GM19395 (cell line): ENCODE measurements around the gene UMAD1.

ENCODE experiments used
- ATAC-seq: cut with Tn5 transposase; IDR thresholded peaks from one replicate; pipeline ENCODE4 v1.9.1; 2021; ENCODE audit warnings: mild to moderate bottlenecking, moderate library complexity; ENCODE audit not compliant: unreplicated experiment

The UMAD1 gene

GRCh38 chr7:7761974-7762779, 121.6 kb downstream of the UMAD1 start:
- ATAC-seq: peak; percentile 65

GRCh38 chr7:7764520-7765396, 124.2 kb downstream of the UMAD1 start:
- ATAC-seq: no peak

- ATAC-seq: peak; percentile 77
Observed at GRCh38 chr7:7765422-7765821, 124.9 kb downstream of the UMAD1 start.

- ATAC-seq: no peak
Observed at GRCh38 chr7:7766671-7767070, 126.1 kb downstream of the UMAD1 start.

GRCh38 chr7:7768977-7769709, 128.6 kb downstream of the UMAD1 start:
- no peak for ATAC-seq

- ATAC-seq: no peak
Observed at GRCh38 chr7:7769710-7770627, 129.4 kb downstream of the UMAD1 start.

- ATAC-seq: no peak
Observed at GRCh38 chr7:7771452-7771851, 130.9 kb downstream of the UMAD1 start.

DNA sequence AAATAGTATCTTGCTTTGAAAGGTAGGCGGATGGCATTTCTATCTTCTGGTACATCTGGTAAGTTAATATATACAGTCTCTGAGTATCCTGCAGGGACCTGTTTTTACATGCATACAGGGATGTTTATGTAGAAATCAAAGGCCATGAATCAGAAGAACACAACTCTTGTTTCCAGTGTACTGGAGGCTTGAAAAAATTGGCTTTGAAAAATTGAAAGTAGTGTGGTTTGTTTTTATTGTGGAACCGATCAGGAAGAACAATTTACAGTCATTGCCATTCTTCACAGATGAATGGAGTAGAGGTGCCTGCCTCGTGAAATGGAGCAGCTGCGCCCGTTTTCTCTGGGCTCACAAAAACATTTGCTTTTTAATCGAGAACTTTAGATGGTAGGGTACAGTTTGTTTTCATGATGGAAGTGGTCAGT, 131.9 kb downstream of the UMAD1 start:
- peak; percentile 61 for ATAC-seq

GRCh38 chr7:7773334-7774309, 133.1 kb downstream of the UMAD1 start:
- peak; percentile 68 for ATAC-seq

- ATAC-seq: no peak
Observed at GRCh38 chr7:7779888-7780287, 139.3 kb downstream of the UMAD1 start.

DNA sequence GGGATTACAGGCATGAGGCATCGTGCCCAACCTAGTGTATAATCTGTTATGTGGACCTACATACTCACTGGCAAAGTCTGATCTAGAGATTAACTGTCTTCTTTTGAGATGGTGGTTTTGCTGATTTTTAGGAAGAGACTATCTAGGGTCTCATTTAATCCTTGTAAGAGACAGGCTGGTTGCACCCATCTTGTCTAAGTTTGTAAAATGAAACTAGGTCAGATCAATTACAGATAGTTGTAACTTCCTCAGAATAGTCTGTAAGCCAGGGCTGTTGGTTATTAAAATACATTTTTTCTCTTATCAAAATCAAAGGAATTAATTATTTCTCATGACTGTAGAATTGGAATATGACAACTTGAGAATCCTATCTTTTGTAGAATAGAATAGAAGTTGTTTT, 142.4 kb downstream of the UMAD1 start:
- no peak for ATAC-seq

- ATAC-seq: no peak
Observed at GRCh38 chr7:7785344-7785973, 144.9 kb downstream of the UMAD1 start.

GRCh38 chr7:7786595-7786994, 146.0 kb downstream of the UMAD1 start:
- no peak for ATAC-seq

GRCh38 chr7:7789551-7789988, 149.0 kb downstream of the UMAD1 start:
- peak; percentile 86 for ATAC-seq

- no peak for ATAC-seq
Observed at GRCh38 chr7:7790041-7790741, 149.6 kb downstream of the UMAD1 start.

- no peak for ATAC-seq
Observed at GRCh38 chr7:7791523-7791922, 151.0 kb downstream of the UMAD1 start.

GRCh38 chr7:7792056-7792455, 151.5 kb downstream of the UMAD1 start:
- no peak for ATAC-seq

DNA sequence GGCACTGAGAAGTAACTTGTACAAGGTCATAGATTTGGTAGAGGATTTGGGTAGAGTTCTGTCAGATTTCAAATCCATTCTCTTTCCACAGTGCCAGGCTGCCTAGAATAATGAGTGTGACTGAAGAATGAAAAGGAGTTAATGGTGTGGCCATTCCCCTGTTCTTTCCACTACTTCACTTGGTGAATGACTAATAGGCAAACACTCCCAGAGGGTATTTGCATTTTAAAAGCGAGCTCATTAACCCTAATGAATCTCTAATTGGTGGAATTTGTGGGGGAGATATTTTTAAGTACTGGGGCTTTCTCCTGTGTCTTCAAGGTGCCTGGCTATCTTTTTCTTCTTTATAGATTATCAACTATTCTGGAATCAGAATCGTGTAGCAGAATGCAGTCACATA, 152.7 kb downstream of the UMAD1 start:
- no peak for ATAC-seq
